Sigmoid colon (tissue), 7 donors: ENCODE data around the gene FBXL17. TPM values are rescaled to one million over a fixed set of nuclear protein-coding genes. Genes with fewer than 3 reads are reported as not detected.

Experiments
- DNase-seq: peaks from one replicate; pipeline ENCODE4 v3.0.0-alpha.2; 2019
- H3K27ac ChIP-seq, 4 donors: fragments of 200-600 bp; sonication (generic); one replicate each; pipeline ENCODE4 v1.5.1; 2016 to 2019; ENCODE audit warnings: mild to moderate bottlenecking in 1 of 4
- H3K27me3 ChIP-seq, 3 donors: fragments of 200-600 bp; sonication (generic); one replicate each; pipeline ENCODE4 v1.5.1; 2019; ENCODE audit warnings: mild to moderate bottlenecking in 1 of 3
- H3K36me3 ChIP-seq, 4 donors: fragments of 200-600 bp; sonication (generic); one replicate each; pipeline ENCODE4 v1.5.1; 2016 to 2019
- H3K4me1 ChIP-seq, 4 donors: fragments of 200-600 bp; sonication (generic); one replicate each; pipeline ENCODE4 v1.5.1; 2017 to 2019
- H3K4me3 ChIP-seq, 4 donors: fragments of 200-600 bp; sonication (generic); one replicate each; pipeline ENCODE4 v1.5.1; 2017 to 2019; ENCODE audit warnings: mild to moderate bottlenecking in 2 of 4, moderate library complexity in 1 of 4
- H3K9me3 ChIP-seq, 4 donors: fragments of 200-600 bp in 3 of 4; sonication (generic) in 3 of 4; one replicate each; pipeline versions ENCODE4 v1.5.1 to v1.6.1; 2013 to 2019
- CTCF ChIP-seq, 4 experiments: fragments of 450-650 bp in 3 of 4; fragments of 200-600 bp in 1 of 4; IDR thresholded peaks; one replicate each; pipeline ENCODE4 v1.5.1; 2016 to 2019; ENCODE audit warnings: antibody characterized with exemption in 4 of 4, mild to moderate bottlenecking in 3 of 4, moderate library complexity in 2 of 4
- EP300 ChIP-seq, 4 donors: sonication (generic); formaldehyde crosslinking; IDR thresholded peaks; one replicate each; pipeline ENCODE4 v1.6.1; 2017; ENCODE audit warnings: antibody characterized with exemption in 4 of 4
- POLR2A ChIP-seq, 2 donors: fragments of 450-650 bp; IDR thresholded peaks; one replicate each; pipeline ENCODE4 v1.6.1; 2016; ENCODE audit warnings: antibody characterized with exemption in 2 of 2, mild to moderate bottlenecking in 2 of 2, moderate library complexity in 2 of 2
- POLR2AphosphoS5 ChIP-seq, 4 donors: sonication (generic); formaldehyde crosslinking; IDR thresholded peaks; one replicate each; pipeline ENCODE4 v1.6.1; 2017; ENCODE audit warnings: antibody characterized with exemption in 4 of 4
- WGBS, 2 donors: extraction: QIAGEN DNeasy Blood & Tissue Kit; methylation state at CpG; one replicate each; pipeline ENCODE4 v1.1.7; 2013; 5-methylcytosine and 5-hydroxymethylcytosine counted together
- intact Hi-C: fragments of 100-400 bp; cut with DNase I; formaldehyde crosslinking; loops from one replicate; pipeline ENCODE4 v1.15.1; 2023
- polyA plus RNA-seq, 3 donors: library from polyadenylated mRNA; stranded (reverse); fragments of 200-250 nt; gene quantifications; one replicate each; pipeline ENCODE4 v1.2.3, GENCODE V29; 2013
- small RNA-seq, 3 donors: library from RNA; depleted of rRNA; stranded (forward); fragments of <200 nt; gene quantifications; one replicate each; pipeline ENCODE3, GENCODE V24; 2016
- total RNA-seq, 4 donors: library from RNA; depleted of rRNA; stranded (reverse); fragments of >200 nt; gene quantifications; one replicate each; pipeline ENCODE4 v1.1.0, GENCODE V29; 2016
- donor health status: healthy with polysubstance abuse.
- donor health status: Bipolar disorder and iron deficiency.
- donor health status: healthy.

Gene FBXL17
- total and polyA plus RNA-seq, 7 donors = 8.2 to 22.5 (median 16.6) TPM

DNA sequence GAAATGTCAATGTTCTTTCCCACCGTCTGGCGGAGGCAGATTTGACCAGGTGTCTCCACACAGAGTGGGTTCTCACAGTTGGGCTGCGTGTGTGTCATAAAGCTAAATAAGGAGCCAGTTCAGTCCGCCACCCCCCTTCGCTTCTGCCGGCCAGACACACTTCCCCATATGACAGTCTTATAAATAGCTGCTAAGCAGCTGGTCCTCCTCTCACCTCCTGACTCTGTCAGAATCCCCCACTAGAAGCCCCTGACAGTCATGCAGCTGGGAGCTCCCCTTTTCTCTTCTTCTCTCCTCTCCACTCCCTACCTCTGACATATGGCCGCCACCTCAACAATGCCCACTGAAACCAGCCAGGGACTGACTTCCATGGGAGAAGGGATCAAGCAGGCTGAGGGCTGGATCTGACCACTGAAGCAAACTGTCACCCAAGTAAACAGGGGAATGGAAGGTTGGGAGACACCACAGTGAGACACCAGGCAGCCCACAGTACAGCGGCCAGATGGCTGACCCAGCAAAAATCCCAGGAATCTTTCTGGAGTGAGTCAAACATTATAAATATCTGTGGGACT, 569.2 kb downstream of the FBXL17 start:
- Histone ChIP-seq H3K36me3 (no peaks in the 10 kb centered on the region), H3K4me1 (peaks cover 0 to 3% (median 0%) of the 10 kb centered on the region in 4 donors), H3K4me3 (no peak overlapping the region), H3K9me3 (no peaks in the 10 kb centered on the region), H3K27ac (no peak overlapping the region), H3K27me3 (no peaks in the 10 kb centered on the region)
- TF ChIP-seq EP300 (IDR thresholded peaks at IDR 0.05) (no peak), CTCF (IDR thresholded peaks at IDR 0.05) (no peak), POLR2AphosphoS5 (IDR thresholded peaks at IDR 0.05) (no peak), POLR2A (IDR thresholded peaks at IDR 0.05) (no peak)
- intact Hi-C loops = no loop called here
- no peak for DNase-seq
- WGBS, 2 donors = 76 to 86% methylated on average over 8 of the region's 8 CpGs

GRCh38 chr5:107809201-107810034, 572.5 kb downstream of the FBXL17 start:
- Histone ChIP-seq H3K27ac (no peak overlapping the region), H3K9me3 (no peaks in the 10 kb centered on the region), H3K4me1 (peaks cover 0 to 3% (median 0%) of the 10 kb centered on the region in 4 donors), H3K36me3 (no peaks in the 10 kb centered on the region), H3K4me3 (no peak overlapping the region), H3K27me3 (no peaks in the 10 kb centered on the region)
- WGBS, 2 donors = 82 to 86% methylated on average over 4 of the region's 4 CpGs
- DNase-seq = no peak
- no peak for TF ChIP-seq EP300 (IDR thresholded peaks at IDR 0.05)
- no peak for TF ChIP-seq POLR2A (IDR thresholded peaks at IDR 0.05)
- TF ChIP-seq CTCF (IDR thresholded peaks at IDR 0.05) = no peak
- TF ChIP-seq POLR2AphosphoS5 (IDR thresholded peaks at IDR 0.05) = no peak
- intact Hi-C loops = no loop called here

Small RNAs within 50 kb of the gene (small RNA-seq; reads per million reads assigned to genes)
- gene RN7SKP122 = 0 reads per million in 3 donors
